COR-L47 (cell line): Measurements from ENCODE around the gene NUDT5.

ENCODE experiments used
- DNase-seq: peaks from one replicate; lab custom pipeline; 2025; lab: John Stamatoyannopoulos, UW

The NUDT5 gene

GRCh38 chr10:12164085-12164484 lies 31.6 kb downstream of the NUDT5 start:
- DNase-seq: no peak

DNA sequence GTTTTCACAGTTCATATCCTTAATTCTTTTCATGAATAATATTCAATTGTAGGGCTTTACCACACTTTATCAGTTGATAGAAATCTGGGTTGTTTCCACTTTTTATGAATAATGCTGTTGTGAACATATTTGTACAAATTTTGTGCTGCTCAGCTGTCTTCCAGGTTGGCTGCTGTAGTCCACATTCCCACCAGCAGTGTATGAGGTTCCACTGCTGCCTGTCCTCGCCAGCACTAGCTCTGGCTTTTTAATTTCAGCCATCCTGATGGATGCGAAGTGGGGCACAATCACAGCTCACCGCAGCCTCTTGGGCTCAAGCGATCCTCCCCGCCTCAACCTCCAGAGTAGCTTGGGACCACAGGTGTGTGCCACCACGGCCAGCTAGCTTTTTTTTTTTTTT lies 32.8 kb downstream of the NUDT5 start:
- DNase-seq: no peak

DNA sequence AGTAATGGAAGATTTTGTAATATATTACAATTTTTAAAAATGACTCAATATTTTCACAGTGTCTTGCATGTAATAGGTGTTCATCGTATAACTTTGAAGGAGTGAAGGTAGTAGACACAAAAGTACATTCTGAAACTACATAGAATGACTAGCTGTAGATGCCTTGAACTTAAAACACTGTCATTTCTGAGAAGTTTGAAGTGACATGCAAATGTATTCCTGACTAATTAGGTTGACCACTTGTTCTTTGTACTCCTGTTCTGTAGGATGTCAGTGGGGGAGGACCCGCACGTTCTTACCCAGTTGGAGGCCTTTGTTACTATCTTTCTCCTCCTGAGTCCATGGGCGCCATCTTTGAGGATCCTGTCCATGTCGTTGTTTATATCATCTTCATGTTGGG lies 35.0 kb downstream of the NUDT5 start:
- DNase-seq: no peak

DNA sequence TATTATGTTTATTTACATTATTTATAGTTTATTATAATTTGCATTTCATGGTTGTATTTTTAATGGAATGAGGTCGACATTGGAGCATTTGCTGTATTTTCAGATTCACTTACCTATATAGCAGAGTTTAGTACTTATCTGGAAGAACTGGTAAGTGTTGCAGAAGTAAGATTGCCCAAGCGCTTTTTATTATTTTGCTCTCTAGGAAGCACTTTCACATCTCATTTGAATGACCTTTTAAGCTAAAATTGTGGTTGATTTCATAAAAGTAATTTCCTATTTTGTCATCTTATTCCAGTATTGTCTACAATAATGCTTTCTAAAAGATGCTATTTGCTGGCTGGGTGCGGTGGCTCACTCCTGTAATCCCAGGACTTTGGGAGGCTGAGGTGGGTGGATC lies 37.6 kb downstream of the NUDT5 start:
- no peak for DNase-seq

DNA sequence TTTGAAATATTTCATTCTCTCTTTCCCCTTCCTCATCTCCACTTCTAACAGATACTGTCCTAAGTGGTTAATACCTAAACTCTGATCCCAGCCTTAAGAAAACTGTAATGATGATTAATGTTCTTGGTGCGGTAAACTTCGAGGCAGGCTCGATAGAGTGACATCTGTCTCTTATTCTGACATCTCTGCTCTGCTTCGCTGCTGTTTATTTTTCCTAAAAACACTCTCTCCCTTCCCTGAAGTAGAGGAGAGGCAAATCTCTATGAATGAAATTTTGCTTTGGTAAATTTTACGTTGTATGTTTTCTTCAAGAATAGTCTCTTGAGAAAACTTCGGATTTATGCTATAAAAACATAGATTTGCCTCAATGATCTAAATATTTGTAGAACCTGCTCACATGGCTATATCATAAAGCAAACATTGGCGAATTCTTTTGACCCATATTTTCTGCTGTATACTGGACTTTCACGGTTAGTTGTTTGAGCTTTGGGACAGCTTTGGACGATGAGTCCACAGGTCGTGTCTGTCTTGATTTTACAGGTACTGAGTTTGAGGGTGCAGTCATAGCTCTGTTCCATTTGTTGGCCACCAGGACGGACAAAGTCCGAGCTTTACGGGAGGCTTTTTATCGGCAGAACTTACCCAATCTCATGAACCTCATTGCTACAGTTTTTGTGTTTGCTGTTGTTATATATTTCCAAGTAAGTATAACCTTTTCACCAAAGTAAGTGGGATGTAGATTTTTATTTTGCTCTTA lies 39.1 kb downstream of the NUDT5 start:
- DNase-seq: no peak

DNA sequence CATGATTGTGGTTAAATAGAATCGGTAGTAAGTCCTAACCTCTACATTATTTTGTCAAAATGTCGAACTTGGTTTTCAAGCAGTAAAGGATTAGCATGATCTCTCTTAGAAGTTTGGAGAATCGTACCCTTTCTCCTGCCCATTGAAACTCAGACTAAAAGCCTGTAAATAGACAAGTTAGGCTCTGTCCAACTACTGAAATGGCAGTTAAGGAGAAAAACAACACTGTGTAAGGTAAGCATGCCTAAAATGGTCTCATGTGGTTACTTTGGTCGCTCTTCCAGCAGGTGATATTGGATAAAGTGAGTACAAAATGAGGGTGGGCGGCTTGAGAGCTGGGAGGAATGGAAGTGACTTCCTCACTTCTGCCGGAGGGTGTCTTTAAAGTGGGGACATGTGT lies 41.2 kb downstream of the NUDT5 start:
- DNase-seq: no peak

- DNase-seq: no peak
Observed at GRCh38 chr10:12150163-12150562, 45.5 kb downstream of the NUDT5 start.

- DNase-seq: no peak
Observed at GRCh38 chr10:12144538-12144937, 51.2 kb downstream of the NUDT5 start.

DNA sequence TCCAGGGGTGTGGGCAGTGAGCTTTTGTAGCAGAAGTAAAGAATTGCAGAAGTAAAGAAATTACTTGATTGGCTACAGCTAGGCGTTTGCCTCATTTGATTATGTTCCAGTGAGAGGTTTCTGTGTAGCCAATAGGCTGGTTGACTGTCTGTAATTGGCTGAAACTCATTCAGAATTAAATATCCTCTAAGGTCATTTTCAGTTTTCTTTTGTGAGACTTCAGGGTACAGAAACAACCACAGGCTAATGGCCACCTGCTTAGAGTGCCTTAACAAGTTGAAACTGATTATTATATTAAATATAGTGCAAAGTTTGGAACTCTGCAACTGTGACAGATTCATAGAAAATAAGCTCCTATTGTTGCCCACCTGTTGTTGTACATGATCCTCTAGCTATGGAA lies 55.7 kb downstream of the NUDT5 start:
- no peak for DNase-seq

DNA sequence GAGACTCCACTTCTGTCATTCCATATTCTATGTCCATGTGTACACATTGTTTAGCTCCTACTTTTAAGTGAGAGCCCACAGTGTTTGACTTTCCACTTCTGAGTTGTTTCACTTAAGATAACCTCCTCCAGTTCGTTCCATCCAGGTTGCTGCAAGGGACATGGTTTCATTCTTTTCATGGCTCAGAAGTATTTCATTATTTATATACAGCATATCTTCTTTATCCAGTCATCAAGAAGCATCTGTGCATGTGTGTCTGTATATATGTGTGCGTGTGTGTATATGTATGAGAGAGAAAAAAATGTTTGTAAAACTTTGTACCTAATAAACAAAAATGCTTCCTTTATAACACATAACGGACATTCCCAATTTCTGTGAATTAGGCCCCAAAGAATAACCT lies 60.1 kb downstream of the NUDT5 start:
- DNase-seq: no peak

GRCh38 chr10:12130237-12130872 lies 65.3 kb downstream of the NUDT5 start:
- peak; percentile 40 for DNase-seq

GRCh38 chr10:12129222-12130111 lies 66.2 kb downstream of the NUDT5 start, which contains the start of gene SEC61A2:
Gene SEC61A2 (plus strand): TSS chr10:12129677. CDS start chr10:12129788, 111 bp downstream.
- peak; percentile 68 for DNase-seq

GRCh38 chr10:12121673-12122072 lies 74.0 kb downstream of the NUDT5 start:
- DNase-seq: no peak
